OCI-LY1 (cell line): ENCODE data around the gene PHACTR4.

Source experiments
- H2AFZ ChIP-seq: fragments of 200-600 bp; sonication (generic), shearing (Covaris generic); 2 replicates; pipeline ENCODE4 v1.6.0; 2014; ENCODE audit warnings: antibody characterized with exemption, mild to moderate bottlenecking, low read length
- H3F3A ChIP-seq: fragments of 200-600 bp; sonication (generic), shearing (Covaris generic); 2 replicates; pipeline ENCODE4 v1.6.0; 2014; ENCODE audit warnings: mild to moderate bottlenecking, antibody characterized with exemption, low read length, moderate library complexity; ENCODE audit not compliant: insufficient read depth
- H3K27ac ChIP-seq: fragments of 200-600 bp; sonication (generic); 2 replicates; pipeline ENCODE4 v1.5.1; 2014; ENCODE audit warnings: low read length, mixed run types, mild to moderate bottlenecking, low read depth; ENCODE audit not compliant: poor library complexity, severe bottlenecking
- H3K27me3 ChIP-seq: fragments of 200-600 bp; sonication (generic); 2 replicates; pipeline ENCODE4 v1.6.0; 2014; ENCODE audit warnings: antibody characterized with exemption, mild to moderate bottlenecking, low read length, moderate library complexity; ENCODE audit not compliant: insufficient read depth
- H3K36me3 ChIP-seq: fragments of 200-600 bp; sonication (generic); 2 replicates; pipeline ENCODE4 v1.6.1; 2014; ENCODE audit warnings: mild to moderate bottlenecking, antibody characterized with exemption, low read length, moderate library complexity, mixed read lengths; ENCODE audit not compliant: insufficient read depth
- H3K4me1 ChIP-seq: fragments of 200-600 bp; sonication (generic); 2 replicates; pipeline ENCODE4 v1.5.1; 2014; ENCODE audit warnings: mild to moderate bottlenecking, low read length, moderate library complexity; ENCODE audit not compliant: insufficient read depth, severe bottlenecking
- H3K4me2 ChIP-seq: fragments of 200-600 bp; sonication (generic), shearing (Covaris generic); 2 replicates; pipeline ENCODE4 v1.6.1; 2014; ENCODE audit warnings: low read length
- H3K4me3 ChIP-seq: fragments of 200-600 bp; sonication (generic); 2 replicates; pipeline ENCODE4 v1.5.1; 2014; ENCODE audit warnings: low read length, low read depth, mild to moderate bottlenecking, mixed read lengths; ENCODE audit not compliant: poor library complexity, severe bottlenecking
- H3K79me2 ChIP-seq: fragments of 200-600 bp; shearing (Covaris generic); 2 replicates; pipeline ENCODE4 v1.6.1; 2016; ENCODE audit warnings: mixed run types, low read length, mixed read lengths; ENCODE audit not compliant: insufficient read depth
- H3K9ac ChIP-seq: fragments of 200-600 bp; sonication (generic), shearing (Covaris generic); 2 replicates; pipeline ENCODE4 v1.6.1; 2014; ENCODE audit warnings: mild to moderate bottlenecking, low read length, mixed read lengths
- H3K9me2 ChIP-seq: fragments of 200-600 bp; sonication (generic), shearing (Covaris generic); 2 replicates; pipeline ENCODE4 v1.6.1; 2014; ENCODE audit warnings: low read depth, mild to moderate bottlenecking, low read length, mixed read lengths
- H3K9me3 ChIP-seq: fragments of 200-600 bp; shearing (Covaris generic); 2 replicates; pipeline ENCODE4 v1.6.1; 2014; ENCODE audit warnings: low read length, mixed read lengths
- H4K20me1 ChIP-seq: fragments of 200-600 bp; sonication (generic), shearing (Covaris generic); 2 replicates; pipeline ENCODE4 v1.6.0; 2016; ENCODE audit warnings: mild to moderate bottlenecking, low read length; ENCODE audit not compliant: insufficient read depth
- CTCF ChIP-seq: fragments of 200-600 bp; sonication (generic), shearing (Covaris generic); IDR thresholded peaks from 2 replicates; pipeline ENCODE4 v1.5.1; 2017; ENCODE audit warnings: mild to moderate bottlenecking, antibody characterized with exemption, low read length, moderate library complexity, mixed read lengths
- EZH2 ChIP-seq: fragments of 200-600 bp; sonication (generic), shearing (Covaris generic); IDR thresholded peaks from 2 replicates; pipeline ENCODE4 v1.8.0; 2017; ENCODE audit warnings: borderline replicate concordance, mixed run types, mild to moderate bottlenecking, antibody characterized with exemption, low read length, moderate library complexity, mixed read lengths

Gene PHACTR4

DNA sequence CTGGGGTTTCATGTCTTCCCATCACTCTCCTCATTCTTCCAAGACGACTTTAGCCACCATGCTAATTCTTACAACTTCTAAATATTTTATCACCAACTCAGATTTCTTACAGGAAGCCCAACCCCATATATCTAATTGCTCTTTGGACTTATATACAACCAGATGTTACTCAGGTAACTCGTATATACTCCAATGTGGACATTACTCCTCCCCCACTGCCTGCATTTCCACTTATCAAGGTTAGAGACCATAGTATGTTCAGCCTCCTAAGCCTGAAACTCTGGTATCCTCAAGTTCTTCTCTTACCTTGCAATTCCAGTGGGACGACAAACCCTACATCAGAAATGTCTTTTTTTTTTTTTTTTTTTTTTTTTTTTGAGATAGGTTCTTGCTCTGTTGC lies 133.6 kb downstream of the PHACTR4 start:
- H3K27ac ChIP-seq, result peak overlapping the region; percentile 25
- H3K9me3 ChIP-seq, result no peaks in the 10 kb centered on the region
- peaks cover 21% of the 10 kb centered on the region for H3K36me3 ChIP-seq
- peaks cover 15% of the 10 kb centered on the region for H3K4me1 ChIP-seq
- H3F3A ChIP-seq, result peaks cover 13% of the 10 kb centered on the region
- no peak overlapping the region for H3K4me2 ChIP-seq
- no peak overlapping the region for H3K9ac ChIP-seq
- no peaks in the 10 kb centered on the region for H3K9me2 ChIP-seq
- no peak for TF ChIP-seq EZH2
- TF ChIP-seq CTCF, result no peak
- no peak overlapping the region for H2AFZ ChIP-seq
- peaks cover 21% of the 10 kb centered on the region for H3K79me2 ChIP-seq
- no peaks in the 10 kb centered on the region for H3K27me3 ChIP-seq
- no peak overlapping the region for H3K4me3 ChIP-seq
- no peaks in the 10 kb centered on the region for H4K20me1 ChIP-seq

DNA sequence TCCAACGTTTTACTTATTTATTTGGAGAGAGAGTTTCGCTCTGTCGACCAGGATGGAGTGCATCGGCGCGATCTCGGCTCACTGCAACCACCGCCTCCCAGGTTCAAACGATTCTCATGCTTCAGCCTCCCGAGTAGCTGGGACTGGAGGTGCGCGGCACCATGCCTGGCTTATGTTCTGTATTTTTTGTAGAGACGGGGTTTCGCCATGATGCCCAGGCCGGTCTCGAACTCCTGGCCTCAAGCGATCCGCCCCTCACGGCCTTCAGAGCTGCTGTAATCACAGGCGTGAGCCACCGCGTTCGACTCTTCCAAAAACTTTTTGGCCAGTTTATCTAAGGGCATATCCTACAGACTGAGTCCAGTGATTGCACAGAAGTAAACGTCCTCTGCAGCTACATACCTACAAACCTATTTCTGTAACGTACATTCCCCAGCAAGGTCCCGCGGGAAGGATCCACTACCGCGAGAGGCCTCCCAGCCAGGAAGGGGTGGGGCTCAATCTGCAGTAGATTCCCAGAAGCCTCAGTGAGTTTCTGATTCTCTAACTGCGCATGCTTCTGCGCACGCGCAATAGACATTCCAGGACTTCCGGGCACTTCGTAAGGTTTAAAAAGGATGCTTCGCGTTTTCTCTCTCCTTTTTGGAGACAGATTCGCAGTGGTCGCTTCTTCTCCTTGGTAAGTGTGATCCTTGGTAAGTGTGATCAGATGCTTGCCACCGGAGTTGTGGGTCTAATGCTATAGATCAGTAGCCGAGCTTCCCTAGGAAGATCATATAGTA lies 136.1 kb downstream of the PHACTR4 start, which contains the start of gene RCC1:
Gene RCC1 (plus strand): TSS at position 638 of the 782 bp plus-strand sequence. CDS start 23,824 bp downstream, outside the sequence.
- H2AFZ ChIP-seq, result no peak within 1 kb of the TSS
- peaks cover 46% of the 10 kb centered on the region for H3K36me3 ChIP-seq
- peak within 1 kb of the TSS; percentile 88 for H3K27ac ChIP-seq
- H3K4me2 ChIP-seq, result peak within 1 kb of the TSS; percentile 96
- H3F3A ChIP-seq, result peaks cover 33% of the 10 kb centered on the region
- H3K9me2 ChIP-seq, result no peaks in the 10 kb centered on the region
- TF ChIP-seq EZH2 (no peak), CTCF (no peak)
- H3K27me3 ChIP-seq, result no peaks in the 10 kb centered on the region
- no peaks in the 10 kb centered on the region for H3K9me3 ChIP-seq
- peaks cover 25% of the 10 kb centered on the region for H3K79me2 ChIP-seq
- H3K4me3 ChIP-seq, result peak within 1 kb of the TSS; percentile 89
- H4K20me1 ChIP-seq, result no peaks in the 10 kb centered on the region
- peak within 1 kb of the TSS; percentile 81 for H3K9ac ChIP-seq
- peaks cover 40% of the 10 kb centered on the region for H3K4me1 ChIP-seq

- TF ChIP-seq EZH2 (no peak), CTCF (no peak)
- Histone ChIP-seq H3F3A (peaks cover 38% of the 10 kb centered on the region), H3K4me1 (peaks cover 46% of the 10 kb centered on the region), H3K36me3 (peaks cover 58% of the 10 kb centered on the region), H3K9me3 (no peaks in the 10 kb centered on the region), H4K20me1 (no peaks in the 10 kb centered on the region), H3K4me2 (peak overlapping the region; percentile 96), H3K9ac (peak overlapping the region; percentile 81), H3K9me2 (no peaks in the 10 kb centered on the region), H3K27ac (peak overlapping the region; percentile 88), H3K4me3 (peak overlapping the region; percentile 89), H3K79me2 (peaks cover 25% of the 10 kb centered on the region), H2AFZ (no peak overlapping the region), H3K27me3 (no peaks in the 10 kb centered on the region)
These were observed 137.3 kb downstream of the PHACTR4 start for GRCh38 chr1:28506907-28507246.
